NCI-H1105 treated with DMSO at 0.1 percent for 48 hours (cell line): ENCODE data around the gene ZCWPW1.
"Not testable (repeated sequence)": the region's sequence is repeated elsewhere in the genome, so short reads cannot be mapped to it uniquely, and the experiment has no call there.

ENCODE experiments used
- DNase-seq: peaks from one replicate; lab custom pipeline; 2025; lab: John Stamatoyannopoulos, UW

ZCWPW1 gene

DNA sequence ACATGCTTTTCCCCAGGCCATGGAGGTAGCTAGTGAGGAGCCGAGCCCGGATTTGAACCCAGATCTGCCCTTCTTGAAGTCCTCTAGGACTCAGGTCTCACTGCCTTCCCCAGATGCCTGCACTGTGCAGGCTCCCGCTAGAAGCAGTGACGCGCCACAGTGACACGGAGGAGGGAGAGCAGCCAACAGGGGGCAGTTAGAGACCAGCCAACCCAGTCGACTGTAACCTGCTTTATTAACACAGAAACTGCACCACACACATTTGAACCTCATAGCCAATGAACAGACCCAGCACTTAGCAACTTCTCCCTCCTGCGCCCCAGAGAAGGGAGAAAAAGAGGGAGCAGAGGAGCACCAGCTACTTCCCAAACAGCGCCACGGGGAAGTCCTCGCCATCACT lies 27.8 kb downstream of the ZCWPW1 start:
- no peak for DNase-seq

DNA sequence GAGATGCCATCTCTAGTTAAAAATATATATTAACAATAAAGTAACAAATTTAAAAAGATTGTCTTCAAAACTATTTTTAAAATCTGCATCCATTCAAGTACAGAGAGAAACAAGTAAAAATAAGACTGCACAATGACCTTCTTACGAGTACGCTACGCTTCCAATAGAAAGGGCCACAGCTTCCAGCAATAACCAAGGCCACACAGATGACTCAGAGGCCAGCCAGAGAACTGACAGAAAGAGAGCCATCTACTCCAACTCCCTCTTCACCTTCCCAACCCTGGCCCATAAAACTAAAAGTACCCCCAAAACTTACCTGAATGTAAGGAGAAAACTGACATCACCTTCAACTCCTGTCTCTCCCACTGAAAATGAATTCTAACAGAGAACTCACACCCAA lies 28.5 kb downstream of the ZCWPW1 start:
- DNase-seq, result no peak

- DNase-seq, result no peak
Observed at GRCh38 chr7:100398239-100398638, 30.3 kb downstream of the ZCWPW1 start.

DNA sequence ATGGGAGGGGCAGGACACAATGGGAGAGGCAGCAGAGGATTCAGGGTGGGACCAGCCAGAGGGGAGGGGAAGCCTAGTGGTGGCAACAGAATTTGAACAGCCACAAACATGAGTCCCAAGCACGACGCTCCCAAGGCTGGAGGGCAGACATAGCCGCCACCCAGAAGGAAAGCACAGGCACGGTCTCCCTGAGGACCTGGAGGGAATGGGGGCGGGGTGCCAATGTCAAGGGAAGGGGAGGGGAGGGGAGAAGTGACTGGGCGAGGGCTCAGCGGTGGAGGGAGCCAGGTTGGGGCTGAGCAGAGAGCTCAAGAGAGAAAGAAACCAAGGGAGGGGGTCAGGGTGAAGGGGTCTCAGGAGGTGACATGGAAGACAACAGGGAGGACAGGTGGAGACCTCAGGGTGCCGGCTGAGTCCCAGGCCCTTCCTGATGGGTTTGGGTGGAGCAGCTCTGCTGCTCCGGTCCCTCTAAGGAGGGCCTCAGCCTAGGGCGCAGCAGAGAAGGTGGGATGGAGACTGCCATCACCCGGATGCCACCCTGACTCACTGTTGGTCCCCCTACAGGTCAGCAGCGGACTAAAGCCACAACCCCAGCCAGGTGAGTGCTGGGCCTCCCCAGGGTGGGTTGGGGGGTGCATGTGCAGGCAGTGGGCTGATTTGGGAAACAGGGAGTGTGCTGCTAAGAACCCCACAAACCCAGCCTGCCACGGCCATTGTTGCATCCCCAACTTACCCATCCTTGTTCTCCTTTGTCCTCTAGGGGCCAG lies 31.0 kb downstream of the ZCWPW1 start:
- DNase-seq, result no peak

DNA sequence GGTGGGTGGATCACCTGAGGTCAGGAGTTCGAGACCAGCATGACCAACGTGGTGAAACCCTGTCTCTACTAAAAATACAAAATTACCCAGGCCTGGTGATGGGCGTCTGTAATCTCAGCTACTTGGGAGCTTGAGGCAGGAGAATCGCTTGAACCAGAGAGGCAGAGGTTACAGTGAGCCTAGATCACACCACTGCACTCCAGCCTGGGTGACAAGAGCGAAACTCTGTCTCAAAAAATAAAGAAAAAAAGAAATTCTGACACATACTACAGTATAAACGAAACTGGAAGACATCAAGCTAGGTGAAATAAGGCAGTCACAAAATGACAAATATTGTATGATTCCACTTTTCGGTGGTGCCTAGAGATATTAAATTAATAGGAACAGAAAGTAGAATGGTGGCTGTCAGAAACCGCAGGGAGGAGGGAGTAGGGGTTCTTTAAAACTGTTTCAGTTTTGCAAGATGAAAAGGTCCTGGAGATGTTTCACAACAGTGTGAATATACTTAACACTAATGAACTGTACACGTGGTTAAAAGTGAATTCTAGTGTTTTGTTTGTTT lies 32.0 kb downstream of the ZCWPW1 start:
- no peak for DNase-seq

- no peak for DNase-seq
Observed at GRCh38 chr7:100394077-100394476, 34.4 kb downstream of the ZCWPW1 start.

GRCh38 chr7:100393233-100393905 lies 35.1 kb downstream of the ZCWPW1 start:
- DNase-seq, result no peak

DNA sequence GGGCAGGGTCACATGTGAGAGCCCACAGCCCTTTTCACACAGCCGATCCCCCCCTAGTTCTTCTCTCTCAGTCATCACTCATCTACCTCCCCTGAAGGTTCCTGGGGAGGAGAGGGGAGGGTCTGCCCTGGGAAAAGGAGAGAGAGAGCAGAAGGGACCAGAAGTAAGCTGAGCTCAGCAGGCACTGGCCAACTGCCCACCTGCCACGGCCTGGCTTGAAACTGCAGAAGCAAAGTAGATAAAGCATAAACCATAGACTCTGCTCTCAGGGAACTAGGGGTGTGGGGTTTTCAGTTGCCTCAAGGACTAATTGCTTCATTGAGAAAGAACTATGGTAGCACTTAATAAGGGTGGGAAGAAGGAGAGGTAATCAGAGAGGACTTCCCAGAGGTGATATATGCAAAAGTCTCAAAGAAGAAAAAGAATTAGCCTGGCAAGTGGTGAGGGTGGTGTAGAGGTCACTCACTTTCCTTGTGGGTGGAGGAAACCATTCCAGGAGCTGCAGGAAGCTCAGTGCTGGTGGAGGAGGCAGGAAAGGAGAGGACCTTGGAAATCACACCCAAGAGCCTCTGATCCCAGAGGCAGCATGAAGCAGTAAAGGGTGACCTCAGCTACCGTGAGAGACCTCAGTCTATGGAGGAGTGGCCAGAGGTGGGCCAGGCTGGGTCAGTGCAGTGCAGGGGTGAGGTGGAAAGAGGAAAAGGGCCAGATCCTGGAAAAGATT lies 38.1 kb downstream of the ZCWPW1 start:
- no peak for DNase-seq

- no peak for DNase-seq
Observed at GRCh38 chr7:100389437-100390088, 38.9 kb downstream of the ZCWPW1 start.

DNA sequence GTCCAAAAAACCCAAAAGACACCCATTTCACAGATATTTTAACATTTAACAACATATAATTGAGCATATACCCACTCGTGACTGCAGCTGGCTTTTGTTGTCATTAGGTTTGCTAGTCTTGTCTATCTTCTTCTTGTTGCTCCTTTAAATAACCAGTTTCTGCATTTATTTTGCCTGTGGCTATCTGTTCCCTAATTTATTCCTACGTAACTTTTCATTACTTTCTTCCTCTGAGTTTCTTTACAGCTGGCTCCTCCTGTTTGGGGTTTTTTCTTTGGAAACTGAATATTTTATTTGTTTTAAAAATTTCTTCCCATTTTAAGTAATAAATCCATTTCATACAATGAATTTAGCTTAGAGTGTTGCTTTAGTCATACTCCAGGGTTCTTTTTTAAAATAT lies 40.8 kb downstream of the ZCWPW1 start:
- DNase-seq, result no peak

DNA sequence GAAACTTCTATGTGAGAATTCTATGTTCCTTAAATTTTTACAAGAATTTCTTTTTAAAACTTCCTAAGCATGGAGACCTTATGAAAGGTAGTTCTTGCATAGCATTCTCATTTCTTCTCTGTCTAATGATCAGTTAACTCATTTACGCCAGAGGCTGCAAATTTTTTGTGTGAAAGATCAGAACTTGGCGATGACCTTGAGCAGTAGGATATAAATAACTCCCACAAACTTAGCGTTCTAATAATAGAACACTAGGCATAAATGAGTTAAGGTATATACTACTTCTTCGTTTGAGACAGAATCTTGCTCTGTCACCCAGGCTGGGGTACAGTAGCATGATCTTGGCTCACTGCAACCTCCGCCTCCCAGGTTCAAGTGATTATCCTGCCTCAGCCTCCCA lies 41.6 kb downstream of the ZCWPW1 start:
- no peak for DNase-seq

DNA sequence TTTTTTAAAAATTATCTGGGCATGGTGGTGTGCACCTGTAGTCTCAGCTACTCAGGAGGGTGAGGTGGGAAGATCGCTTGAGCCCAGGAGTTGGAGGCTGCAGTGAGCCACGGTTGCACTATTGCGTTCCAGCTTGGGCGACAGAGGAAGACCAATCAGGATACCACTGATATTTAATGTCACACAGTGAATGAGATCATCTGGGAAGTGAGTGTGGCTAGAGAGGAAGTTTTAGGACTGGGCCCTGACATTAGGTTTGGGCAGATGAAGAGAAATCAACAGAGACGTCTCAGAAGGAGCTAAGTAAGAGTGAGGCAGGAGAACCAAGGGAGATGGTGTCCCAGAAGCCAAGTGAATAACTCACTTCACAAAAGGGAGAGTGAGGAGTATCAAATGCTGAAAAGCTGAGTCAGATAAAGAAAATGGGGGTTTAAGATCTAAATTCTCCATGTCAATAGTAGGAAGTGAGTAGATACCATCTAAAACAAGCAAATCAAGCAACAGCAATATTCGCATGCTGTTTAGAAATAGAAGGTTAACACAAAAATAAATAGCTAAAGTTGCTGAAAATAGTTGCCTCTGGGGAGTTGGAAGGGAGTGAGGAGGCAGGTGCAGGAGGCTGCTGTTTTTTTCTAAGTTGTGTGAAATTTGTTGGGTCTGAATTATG lies 43.7 kb downstream of the ZCWPW1 start:
- no peak for DNase-seq

DNA sequence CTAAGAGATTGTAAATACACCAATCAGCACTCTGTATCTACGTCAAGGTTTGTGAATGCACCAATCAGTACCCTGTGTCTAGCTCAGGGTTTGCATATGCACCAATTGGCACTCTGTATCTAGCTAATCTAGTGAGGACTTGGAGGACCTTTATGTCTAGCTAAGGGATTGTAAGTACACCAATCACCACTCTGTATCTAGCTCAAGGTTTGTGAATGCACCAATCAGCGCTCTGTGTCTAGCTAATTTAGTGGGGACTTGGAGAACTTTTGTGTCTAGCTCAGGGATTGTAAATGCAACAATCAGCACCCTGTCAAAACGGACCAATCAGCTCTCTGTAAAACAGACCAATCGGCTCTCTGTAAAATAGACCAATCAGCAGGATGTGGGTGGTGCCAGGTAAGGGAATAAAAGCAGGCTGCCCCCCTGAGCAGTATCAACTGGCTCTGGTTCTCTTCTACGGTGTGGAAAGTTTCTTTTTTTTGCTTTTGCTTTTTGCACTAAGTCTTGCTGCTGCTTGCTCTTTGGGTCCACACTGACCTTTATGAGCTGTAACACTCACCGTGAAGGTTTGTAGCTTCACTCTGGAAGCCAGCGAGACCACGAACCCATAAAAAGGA lies 46.2 kb downstream of the ZCWPW1 start:
- not testable (repeated sequence) for DNase-seq

DNA sequence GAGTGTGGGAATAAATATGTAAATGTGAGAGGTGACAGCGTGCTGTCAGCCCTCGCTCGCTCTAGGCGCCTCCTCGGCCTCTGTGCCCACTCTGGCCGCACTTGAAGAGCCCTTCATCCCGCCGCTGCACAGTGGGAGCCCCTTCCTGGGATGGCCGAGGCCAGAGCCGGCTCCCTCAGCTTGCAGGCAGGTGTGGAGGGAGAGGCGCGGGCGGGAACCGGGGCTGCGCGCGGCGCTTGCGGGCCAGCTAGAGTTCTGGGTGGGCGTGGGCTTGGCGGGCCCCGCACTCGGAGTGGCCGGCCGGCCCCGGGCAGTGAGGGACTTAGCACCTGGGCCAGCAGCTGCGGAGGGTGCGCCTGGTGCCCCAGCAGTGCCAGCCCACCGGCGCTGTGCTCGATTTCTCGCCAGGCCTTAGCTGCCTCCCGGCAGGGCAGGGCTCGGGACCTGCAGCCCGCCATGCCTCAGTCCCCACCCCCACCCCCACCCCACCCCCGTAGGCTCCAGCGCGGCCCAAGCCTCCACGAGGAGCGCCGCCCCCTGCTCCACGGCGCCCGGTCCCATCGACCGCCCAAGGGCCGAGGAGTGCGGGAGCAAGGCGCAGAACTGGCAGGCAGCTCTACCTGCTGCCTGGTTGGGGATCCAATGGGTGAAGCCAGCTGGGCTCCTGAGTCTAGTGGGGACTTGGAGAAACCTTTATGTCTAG lies 46.8 kb downstream of the ZCWPW1 start:
- not testable (repeated sequence) for DNase-seq

DNA sequence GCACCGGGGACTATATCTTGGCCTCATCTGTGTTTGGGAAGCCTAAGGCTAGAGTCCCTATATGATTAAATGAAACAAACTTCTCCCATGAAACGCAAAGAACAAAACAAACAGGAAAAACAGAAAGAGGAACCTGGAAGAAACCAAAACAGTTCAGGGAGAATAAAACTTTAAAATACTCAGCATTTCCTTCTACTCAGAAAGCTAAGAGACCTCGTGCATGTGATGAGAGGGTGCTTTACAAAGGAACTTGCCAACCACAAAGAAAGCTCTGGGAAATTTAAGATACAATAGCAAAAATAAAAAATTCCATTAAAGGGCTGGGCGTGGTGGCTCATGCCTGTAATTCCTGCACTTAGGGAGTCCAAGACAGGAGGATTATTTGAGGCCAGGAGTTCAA lies 48.3 kb downstream of the ZCWPW1 start:
- DNase-seq, result no peak

DNA sequence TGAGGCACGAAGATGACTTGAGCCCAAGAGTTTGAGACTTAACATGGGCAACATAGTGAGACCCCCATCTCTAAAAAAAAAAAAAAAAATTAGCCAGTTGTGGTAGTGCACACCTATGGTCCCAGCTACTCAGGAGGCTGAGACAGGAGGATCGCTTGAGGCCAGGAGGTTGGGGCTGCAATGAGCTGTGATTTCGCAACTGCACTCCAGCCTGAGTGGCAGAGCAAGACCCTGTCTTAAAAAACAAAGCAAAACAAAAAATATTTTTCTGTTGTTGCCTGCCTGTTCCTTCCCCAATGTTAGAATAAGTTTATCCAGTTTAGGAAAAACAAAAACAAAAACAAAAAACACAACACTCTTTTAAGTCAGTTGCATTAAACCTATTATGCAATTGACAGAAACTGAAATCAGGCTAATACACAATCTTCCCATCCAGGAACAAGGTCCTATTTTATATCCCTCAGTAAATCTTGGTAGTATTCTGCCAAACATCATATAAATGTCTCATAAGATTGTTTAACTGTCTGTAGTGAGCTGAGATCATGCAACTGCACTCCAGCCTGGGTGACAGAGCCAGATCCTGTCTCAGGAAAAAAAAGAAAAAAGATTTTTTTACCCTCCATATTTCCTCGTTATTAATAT lies 50.3 kb downstream of the ZCWPW1 start:
- no peak for DNase-seq

- no peak for DNase-seq
Observed at GRCh38 chr7:100376066-100376465, 52.4 kb downstream of the ZCWPW1 start.

DNA sequence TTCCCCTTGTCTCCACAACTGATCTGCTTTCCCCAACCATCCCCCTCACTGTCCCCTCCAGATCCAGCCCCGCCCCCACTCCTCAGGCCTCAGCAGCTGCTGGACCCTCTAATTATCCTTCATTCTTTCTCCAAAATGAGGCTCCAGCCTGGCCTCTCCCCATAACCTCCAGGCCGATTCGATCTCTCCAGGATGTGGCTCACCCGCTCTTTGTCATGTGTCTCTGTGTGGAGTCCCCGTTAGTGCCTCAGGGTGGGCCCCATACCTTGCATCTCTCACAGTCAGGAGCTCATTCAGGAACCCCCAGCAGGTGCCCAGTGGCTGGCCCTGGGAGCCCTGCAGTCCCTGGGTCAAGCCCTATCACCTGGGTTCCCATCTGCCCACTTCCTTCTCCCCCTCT lies 53.9 kb downstream of the ZCWPW1 start:
- no peak for DNase-seq

DNA sequence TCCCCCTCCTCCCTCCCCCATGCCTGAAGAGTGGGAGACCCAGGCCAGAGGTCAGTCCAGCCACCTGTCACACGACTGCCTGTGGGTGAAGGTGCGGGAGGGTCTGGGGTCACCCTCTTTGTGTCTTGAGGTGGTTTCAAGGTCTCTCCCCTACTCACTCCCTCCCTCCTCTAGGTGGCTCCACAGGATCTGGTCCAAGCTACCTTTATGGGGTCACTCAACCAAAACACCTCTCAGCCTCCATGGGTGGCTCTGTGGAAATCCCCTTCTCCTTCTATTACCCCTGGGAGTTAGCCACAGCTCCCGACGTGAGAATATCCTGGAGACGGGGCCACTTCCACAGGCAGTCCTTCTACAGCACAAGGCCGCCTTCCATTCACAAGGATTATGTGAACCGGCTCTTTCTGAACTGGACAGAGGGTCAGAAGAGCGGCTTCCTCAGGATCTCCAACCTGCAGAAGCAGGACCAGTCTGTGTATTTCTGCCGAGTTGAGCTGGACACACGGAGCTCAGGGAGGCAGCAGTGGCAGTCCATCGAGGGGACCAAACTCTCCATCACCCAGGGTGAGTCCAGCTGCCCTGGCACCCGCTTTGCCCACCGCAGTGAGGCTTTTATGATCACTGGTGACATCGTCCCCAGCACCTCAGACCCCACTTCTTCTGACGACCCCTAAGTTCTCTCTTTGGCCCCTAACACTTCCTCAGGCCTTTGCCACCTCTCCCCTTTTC lies 54.5 kb downstream of the ZCWPW1 start:
- not testable (repeated sequence) for DNase-seq
